Activated naive CD4-positive, alpha-beta T cell treated with anti-CD3 and anti-CD28 coated beads, Interleukin-2, amount 50 U/mL, for 16 hours (primary cell): Measurements from ENCODE around the gene TBL1XR1.

Experiments used
- DNase-seq: peaks from one replicate; pipeline ENCODE4 v3.0.0-alpha.2; 2020

TBL1XR1 gene

DNA sequence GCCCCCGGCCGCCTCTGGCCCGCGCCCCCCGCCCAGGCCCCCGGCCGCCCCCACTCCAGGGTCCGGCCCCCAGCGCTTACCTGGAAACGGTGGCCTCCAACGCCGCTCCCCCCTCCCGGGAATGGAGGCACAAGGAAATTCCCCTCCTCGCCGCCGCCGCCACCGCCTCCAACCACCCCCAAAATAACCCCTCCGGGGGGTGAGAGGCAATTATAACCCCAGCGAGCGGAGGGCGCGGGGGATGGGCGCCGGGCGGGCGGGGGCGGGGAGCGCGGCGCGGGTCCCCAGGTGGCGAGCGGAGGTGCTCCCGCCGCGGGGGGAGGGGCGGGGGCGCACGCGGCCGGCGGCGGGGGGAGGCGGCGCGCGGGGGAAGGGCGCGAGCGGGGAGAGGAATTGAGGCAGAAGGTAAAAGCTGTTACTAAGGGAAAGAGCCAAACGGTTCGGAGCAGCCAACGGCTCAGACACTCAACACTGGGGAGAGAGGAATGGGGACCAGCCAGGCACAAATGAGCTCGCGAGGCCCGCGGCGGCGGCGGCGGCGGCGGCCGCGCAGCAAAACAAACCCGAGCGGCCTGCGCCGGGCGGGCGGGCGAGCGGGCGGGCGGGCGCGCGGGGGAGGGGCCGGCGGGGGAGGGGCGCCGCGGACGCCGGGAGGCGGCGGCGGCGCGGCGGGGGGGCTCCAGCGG is at the start of gene TBL1XR1:
TSS of gene TBL1XR1 (minus strand) at position 442 of the 686 bp plus-strand sequence. CDS start 132,505 bp downstream, outside the sequence.
- peak; percentile 85 for DNase-seq

DNA sequence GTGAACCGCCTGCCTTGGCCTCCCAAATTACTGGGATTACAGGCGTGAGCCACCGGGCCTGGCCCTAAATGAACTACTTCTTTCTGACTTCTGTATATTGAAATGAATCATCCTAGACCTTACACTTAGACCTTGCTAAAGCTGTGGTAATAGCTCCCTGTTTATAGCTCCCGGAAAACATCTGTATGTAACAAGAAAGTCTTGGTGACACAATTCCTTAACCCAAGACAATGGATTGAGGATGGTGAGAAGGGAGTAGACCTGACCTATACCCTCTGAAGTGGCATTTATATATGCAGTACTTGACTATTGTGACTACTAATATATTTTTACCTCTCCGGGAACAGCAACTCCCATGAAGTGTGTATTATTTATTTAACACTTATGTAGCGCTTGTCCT is 48.0 kb upstream of the TBL1XR1 start:
- no peak for DNase-seq

DNA sequence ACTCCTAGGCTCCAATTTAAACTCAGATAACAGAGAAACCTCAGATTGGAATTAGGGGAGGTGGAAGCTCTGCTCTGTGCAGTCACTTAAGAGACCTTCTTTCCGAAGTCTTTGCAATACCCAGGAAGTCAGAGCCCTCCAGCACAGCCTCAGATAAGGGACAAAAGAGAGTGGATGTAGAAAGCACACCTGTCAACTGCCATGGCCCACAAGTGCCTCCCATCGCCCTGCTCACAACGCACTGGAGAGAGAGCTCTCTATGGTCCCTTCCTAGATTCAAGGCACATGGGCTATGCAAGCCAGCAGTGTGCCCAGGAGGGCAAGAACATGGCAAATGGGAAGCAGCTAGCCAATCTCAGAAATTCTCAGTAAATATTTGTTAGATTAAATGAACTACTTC is 47.3 kb upstream of the TBL1XR1 start:
- no peak for DNase-seq

DNA sequence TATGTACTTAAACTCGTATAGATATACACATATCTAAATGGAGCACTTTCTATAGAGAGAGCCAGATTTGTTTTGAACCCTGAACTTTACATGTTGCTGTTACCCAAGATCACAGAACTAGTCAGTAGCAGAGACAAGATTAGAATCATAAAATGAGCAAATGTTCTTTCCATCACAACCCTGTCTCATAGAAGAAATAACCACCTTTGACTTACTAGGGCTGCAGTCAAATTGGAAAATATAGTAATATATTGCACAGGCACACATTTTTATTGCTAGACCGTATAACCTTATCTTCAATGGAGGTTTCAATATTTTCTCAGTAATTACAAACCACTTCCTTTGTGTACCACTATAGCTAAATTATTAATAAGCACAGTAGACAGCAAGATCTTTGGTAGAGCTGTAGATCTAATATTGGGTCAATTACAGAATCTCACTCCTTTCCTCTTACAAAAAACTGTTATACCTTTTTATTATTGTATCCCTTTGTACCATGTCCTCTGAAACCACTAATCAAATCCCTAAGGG is 41.5 kb upstream of the TBL1XR1 start:
- DNase-seq = no peak

DNA sequence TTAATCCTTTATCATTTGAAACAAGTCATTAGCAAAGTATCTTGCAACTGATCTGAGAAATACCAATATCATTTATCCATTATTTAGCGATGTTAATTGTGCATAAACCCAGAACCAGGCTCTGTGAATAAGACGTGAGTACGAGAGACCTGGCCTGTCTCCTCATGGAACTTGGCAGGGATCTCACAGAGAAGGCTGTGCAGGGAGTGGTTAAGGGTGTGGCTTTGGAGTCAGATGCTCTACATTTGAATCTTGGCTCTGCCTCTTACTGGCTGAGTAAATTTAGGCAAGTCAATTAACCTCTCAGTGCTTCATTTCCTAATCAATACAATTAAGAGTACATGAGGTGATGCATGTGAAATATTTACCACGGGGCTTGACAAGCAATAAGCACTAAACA is 39.9 kb upstream of the TBL1XR1 start:
- no peak for DNase-seq

DNA sequence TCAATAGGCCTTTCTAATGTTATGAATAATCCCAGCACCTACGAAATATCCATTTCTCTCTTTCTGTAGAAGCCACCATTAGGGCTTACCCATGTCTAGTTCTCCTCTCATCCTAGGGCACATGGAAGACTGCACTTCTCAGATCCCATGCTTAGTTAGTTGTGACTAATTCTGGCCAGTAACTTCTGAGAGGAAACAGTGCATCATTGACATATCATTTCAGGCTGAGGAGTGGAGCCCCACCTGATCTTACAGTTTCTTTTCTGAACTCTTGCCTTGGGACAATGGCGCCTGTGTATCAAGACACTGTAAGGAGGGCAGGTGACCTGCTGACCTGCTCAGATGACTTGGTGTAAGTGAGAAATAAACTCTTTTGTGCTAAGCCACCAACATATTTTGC is 39.4 kb upstream of the TBL1XR1 start:
- no peak for DNase-seq

DNA sequence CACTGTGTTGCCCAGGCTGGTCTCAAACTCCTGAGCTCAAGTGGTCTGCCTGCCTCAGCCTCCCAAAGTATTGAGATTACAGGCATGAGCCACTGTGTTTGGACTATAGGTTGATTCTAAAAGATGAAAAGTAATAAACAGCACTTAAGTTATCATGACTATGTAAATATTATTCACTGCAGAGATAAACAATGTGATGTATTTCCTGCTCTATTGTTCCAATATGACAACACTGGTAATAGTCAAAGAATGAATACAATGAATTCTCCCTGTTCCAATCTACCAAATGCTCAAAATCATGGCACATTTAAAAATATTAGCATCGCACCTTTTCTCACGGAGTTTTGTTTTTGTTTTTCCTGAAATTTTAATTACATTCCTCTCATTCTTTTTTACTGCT is 36.8 kb upstream of the TBL1XR1 start:
- DNase-seq = no peak

DNA sequence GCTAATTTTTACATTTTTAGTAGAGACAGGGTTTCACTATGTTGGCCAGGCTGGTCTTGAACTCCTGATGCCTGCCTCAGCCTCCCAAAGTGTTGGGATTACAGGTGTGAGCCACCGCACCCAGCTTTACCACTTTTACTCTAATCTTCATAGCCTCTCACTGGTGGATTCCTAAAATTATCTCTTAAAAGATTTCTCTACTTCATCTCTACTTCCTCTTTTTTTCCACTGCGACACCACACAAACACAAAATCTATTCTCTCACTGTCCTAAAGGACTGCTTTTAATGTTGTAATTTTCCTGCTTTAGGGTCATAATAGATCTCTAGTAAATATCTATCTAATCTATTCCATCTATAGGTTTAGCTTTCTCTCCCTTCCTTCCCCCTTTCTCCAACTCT is 34.0 kb upstream of the TBL1XR1 start:
- no peak for DNase-seq

DNA sequence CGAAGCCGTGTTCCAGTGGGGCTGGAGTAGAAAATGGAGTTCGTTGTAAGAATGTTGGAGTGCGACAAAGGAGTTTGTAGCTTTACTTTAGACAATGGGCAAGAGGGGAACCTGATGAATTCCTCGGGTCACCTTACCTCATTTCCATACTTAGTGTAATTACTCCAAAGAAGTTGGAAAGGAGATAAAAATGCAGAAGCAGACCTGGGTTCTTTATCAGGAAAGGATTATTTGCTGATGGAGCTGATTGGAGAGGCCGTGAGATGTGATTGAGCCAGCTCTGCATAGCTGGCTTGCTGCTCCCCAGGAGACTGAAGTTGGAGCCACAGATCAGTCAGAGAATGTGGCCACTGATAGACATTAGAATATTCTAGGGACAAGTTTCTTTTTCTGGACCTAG is 33.4 kb upstream of the TBL1XR1 start:
- no peak for DNase-seq

DNA sequence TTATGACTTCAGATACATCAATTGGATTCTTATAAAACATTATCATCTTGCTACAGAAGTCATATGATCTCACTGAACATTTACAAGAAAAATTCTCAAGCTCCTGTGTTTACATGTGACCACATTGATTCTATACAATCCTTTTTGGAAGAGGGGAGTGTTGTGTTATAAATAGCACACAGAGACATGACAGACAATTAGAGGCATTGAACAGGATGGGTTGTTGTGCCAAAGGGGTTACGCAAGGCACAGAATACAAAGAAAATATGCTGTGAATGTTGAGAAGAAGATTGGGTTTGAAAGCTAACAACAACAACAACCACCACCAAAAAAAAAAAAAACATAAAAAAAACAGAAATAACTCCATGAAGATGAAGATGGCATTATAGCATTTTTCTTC is 32.5 kb upstream of the TBL1XR1 start:
- no peak for DNase-seq

DNA sequence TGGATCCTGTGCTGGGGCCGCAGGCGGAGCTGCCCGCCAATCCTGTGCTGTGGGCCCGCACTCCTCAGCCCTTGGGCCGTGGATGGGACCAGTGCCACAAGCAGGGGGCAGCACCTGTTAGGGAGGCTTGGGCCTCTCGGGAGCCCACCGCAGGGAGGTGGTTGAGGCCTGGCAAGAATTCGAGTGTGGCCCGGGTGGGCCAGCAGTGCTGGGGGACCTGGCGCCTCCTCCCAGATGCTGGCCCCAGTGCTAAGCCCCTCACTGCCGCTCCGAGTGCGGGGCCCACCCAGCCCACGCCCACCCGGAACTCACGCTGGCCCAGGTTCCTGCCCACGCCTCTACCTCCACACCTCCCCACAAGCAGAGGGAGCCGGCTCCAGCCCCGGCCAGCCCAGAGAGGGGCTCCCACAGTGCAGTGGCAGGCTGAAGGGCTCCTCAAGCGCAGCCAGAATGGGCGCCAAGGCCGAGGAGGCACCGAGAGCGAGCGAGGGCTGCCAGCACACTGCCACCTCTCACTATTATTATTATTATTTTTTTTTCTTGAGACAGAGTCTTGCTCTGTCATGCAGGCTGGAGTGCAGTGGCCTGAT is 31.4 kb upstream of the TBL1XR1 start:
- no peak for DNase-seq

DNA sequence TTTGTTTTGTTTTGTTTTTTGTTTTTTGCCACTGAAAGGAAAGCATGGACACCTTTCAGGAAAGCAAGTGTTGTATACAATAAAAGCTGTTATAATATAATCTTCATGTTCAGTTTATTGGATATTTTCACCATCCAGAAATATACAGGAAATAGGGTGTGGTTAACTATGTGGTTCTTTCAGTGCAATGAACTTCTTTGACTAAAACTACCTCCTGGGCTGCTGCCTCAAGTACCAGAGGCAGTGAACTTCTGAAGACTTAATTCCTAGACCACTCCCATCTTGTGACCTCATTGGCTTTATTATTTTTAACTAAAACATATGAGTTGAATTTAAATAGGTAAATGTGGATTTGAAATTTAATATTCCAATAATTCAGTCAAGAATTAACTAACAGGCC is 27.1 kb upstream of the TBL1XR1 start:
- no peak for DNase-seq

DNA sequence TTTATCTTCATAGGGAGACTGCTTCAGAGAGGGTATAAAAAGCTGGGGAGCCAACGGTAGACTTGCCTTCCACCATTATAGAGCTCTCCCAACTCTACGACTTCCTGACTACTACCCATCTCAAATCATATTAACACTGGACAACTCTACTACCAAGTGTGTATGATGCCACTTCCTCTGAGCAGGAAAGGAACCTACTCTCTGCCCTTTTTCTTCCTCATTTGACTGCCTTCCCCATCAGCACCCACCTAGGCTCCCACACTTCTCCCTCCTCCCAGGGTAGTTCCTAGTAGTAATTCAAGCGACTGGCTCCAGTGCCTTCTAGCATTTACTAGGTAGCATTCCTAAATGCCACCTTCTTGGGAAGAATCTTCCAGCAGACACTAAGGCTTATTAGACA is 24.5 kb upstream of the TBL1XR1 start:
- no peak for DNase-seq

DNA sequence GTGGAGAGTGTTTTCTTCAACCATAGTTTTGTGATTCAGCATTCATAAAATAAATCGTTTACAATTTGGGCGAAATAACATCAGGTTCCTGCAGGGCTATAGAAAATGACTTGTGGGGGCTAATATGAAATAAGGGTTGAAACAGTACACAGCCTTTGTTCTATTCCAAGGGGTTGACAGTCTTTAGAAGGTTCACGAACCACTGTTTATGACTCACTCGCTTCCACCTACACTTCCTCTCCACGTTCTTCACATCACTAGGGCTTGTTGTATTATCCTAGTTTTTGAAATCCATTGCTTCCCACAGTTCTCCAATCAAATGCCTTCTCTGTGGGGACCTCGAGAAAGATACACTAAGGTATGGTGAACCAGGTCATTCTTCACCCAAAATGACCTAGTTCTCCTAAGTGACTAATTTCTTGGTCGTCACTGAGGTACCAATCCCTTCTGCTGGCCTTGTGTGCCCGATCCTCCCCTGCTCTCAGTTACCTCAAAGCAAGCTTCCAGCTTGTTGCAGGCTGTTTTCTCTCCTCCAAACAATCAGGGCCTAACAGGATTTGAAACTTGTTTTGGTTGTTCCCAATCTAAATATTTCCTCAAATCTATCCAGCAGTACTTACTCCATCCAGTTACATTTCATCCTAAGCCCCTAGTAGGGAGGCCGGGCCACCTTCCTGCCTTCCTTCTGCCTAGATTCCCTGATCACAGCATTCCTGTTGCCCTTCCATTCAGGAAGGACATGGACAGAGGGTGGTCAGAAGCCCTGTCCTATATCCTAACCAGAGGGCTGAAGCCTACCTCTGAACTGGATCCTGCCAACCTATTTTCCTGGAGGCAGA is 23.1 kb upstream of the TBL1XR1 start:
- DNase-seq = no peak

DNA sequence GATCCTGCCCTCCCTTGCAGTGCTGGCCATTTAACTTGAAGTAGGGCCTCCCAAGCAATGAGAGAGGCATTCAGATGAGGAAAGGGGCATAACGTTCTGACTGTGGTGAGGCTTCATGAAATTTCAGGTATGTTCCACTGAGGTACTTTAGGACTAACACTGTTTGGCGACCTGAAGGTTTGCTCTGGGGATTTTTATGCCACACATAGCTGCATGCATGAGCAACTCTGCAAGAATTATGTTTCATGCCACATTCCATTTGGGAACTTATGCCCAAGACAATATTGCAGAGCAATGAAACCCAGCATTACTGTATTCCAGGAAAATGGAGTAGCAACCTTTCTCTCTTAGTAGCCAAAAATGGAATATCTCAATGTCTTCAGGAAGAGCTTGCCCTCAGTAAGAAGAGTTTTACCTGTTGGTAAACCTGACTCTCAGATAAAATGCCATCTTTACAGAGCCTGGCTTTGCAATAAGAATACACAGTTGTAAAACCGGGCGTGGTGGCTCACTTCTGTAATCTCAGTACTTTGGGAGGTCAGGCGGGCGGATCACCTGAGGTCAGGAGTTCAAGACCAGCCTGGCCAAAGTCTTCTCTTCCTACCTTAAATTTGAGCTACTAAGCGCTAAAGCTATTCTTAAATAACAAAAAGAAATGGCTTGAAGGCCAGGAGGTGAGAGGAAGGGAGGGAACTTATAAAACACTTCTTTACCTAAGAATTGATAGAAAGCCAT is 16.7 kb upstream of the TBL1XR1 start:
- DNase-seq = no peak

DNA sequence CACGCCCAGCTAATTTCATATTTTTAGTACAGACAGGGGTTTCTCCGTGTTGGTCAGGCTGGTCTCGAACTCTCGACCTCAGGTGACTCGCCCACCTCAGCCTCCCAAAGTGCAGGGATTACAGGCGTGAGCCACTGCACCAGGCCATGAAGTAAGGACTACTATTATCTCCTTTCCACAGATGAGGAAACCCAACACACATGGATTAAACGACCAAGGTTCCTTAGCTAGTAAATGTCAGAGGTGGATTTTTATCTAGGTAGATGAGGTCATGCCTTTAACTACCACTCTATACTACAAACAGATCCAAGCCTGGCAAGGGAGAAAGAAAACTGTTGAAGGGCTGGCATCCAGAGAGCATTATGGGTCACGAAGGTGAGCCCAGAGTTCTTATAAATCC is 15.5 kb upstream of the TBL1XR1 start:
- DNase-seq = no peak

DNA sequence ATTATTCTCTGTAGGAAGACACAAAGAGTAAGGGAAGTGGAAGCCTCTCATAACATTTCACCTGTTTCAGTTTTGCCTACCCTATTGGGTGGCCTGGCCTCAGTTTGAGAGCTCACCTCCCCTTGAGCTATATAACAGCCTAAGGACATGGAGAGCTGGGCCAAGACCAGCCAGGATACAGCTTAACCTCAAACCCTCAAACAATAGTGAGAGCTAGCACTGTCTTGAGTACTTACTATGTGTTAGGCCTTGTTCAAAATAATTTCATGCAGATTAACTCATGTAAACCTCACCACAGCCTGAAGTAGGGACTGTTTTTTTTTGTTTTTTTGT is 15.0 kb upstream of the TBL1XR1 start:
- no peak for DNase-seq

DNA sequence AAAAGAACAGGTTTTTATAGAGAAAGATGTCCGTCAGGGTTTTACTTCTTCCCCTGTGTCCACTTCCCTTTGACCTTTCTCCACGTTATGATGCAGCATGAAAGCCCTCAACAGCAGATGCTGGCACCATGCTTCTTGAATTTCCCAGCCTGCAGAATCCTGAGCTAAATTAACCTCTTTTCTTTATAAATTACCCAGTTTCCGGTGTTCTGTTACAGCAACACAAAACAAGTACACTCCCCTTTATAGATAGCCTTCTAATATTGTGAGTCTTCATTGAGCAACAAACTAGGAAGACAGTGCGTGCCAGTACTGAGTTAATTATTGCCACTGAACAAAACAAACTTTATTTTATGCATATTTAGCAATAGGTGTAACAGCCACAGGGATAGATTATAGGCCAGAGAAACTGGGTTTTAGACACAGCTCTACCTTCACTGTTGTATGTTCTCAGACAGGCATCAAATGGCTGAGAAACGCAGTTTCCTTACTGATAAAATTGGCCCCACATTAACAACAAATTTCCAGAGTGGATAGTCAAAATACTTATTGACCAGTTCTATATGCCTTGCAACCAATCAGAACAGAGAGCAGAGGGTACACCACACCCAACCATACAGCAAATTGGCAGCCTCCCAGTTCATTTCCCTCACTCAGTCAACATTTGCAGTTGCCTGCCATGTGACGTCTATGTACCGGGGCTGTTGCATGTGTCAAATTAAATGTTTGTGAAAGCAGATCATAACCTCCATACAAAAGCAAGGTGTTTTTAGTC is 14.4 kb upstream of the TBL1XR1 start:
- no peak for DNase-seq

DNA sequence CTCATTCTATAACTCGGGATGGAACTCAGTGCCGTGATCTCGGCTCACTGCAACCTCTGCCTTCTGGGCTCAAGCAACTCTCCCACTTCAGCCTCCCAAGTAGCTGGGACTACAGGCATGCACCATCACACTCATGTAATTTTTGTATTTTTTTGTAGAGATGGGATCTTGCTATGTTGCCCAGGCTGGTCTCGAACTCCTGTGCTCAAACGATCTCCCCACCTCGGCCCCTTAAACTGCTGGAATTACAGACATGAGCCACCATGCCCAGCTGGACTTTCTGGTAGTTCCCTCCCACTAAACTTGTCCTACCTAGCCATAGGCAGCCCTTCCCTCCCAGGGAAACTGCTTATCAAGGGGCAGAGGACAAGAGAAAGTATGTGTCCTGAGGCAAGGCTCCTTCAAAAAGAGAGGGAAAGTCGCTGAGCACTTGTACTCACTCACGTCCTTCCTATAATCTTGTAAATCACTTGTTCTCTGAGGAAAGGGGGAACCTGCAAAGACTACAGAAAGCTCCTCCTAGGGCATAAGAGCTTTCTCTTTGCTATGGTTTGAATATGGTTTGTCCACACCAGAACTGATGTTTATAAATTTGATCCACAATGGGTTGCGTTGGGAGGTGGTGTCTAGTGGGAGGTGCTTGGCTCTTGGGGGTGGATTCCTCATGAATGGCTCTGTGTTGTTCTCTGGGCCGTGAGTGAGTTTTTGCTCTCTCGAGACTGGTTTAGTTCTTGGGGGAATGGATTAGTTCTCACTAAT is 13.6 kb upstream of the TBL1XR1 start:
- no peak for DNase-seq

DNA sequence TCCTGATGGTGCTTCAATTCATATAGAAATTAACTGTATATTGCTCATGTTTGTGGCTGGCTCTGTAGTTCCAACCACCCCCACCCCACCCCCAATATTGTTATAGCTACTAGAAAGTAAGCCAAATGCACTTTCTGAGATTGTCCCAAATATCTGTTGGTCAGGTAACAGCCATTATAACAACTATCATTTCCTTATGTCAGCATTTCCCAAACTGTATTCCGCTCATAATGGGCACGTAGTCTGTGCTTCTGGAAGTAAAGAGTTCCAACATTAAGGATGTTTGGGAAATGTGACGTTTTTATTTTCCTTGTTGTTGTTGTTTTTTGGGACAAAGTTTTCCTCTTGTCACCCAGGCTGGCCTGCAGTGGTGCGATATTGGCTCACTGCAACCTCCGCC is 12.2 kb upstream of the TBL1XR1 start:
- no peak for DNase-seq

DNA sequence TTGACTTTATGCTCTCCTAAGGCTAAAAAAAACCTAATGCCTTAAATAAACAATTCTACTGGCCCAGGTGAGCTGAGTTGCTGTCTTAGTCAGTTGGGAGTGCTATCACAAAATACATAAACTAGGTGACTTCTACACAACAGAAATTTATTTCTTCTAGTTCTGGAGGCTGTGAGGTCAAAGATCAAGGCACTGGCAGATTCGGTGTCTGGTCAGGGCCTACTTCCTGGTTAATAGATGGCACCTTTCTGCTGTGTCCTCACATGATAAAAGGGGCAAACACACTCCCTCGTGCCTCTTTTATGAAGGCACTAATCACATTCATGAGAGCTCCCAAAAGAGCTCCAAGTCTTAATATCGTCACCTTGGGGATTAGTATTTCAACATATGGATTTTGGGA is 11.5 kb upstream of the TBL1XR1 start:
- DNase-seq = no peak

DNA sequence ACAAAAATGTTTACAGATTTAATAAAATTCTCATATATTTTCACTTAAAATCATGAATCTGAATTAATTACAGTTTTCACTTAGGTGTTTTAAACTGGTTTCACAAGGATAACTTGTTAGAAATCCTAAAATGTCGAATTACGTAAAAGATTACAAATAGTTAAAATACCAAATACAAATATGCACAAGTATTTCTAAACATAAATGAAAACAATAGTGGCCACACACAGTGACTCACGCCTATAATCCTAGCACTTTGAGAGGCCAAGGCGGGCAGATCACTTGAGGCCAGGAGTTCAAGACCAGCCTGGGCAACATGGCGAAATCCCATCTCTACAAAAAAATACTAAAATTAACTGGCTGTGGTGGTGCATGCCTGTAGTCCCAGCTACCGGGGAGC is 10.9 kb upstream of the TBL1XR1 start:
- DNase-seq = no peak
